IMR-90 (cell line): ENCODE results near the gene MLANA.

Source experiments
- CTCF ChIP-seq: conservative IDR thresholded peaks from 2 replicates; pipeline ENCODE4 v1.5.1; 2012; ENCODE audit warnings: mild to moderate bottlenecking, low read depth, low read length, improper control_type of control experiment
- POLR2A ChIP-seq: IDR thresholded peaks from 2 replicates; pipeline ENCODE4 v1.6.1; 2012; ENCODE audit warnings: mild to moderate bottlenecking, low read depth, low read length

GRCh38 chr9:5870691-5871090 lies 20.0 kb upstream of the MLANA start:
- TF ChIP-seq CTCF (no peak), POLR2A (no peak)
